NCI-H2081 (cell line): ENCODE data around the gene DNAJC6.
A peak's percentile ranks its signal among the peaks of the same experiment; 100 is the strongest.

Experiments used
- DNase-seq, 2 experiments: peaks; one replicate each; lab custom pipeline; 2025; lab: John Stamatoyannopoulos, UW

DNAJC6 gene

GRCh38 chr1:65401612-65402011 lies 92.3 kb downstream of the DNAJC6 start:
- no peak for DNase-seq

GRCh38 chr1:65404941-65405340 lies 95.6 kb downstream of the DNAJC6 start:
- DNase-seq: no peak

GRCh38 chr1:65407877-65408276 lies 98.5 kb downstream of the DNAJC6 start:
- no peak for DNase-seq

- no peak for DNase-seq
These were observed 100.0 kb downstream of the DNAJC6 start for GRCh38 chr1:65409314-65409713.

- DNase-seq: no peak
These were observed 100.5 kb downstream of the DNAJC6 start for GRCh38 chr1:65409816-65410326.

GRCh38 chr1:65412256-65412983 lies 103.1 kb downstream of the DNAJC6 start:
- DNase-seq: no peak

- DNase-seq: no peak
These were observed 103.6 kb downstream of the DNAJC6 start for GRCh38 chr1:65412984-65413375.

- DNase-seq: no peak
These were observed 105.2 kb downstream of the DNAJC6 start for GRCh38 chr1:65414538-65414937.

GRCh38 chr1:65416767-65417166 lies 107.4 kb downstream of the DNAJC6 start:
- DNase-seq: no peak

- DNase-seq: no peak
These were observed 108.4 kb downstream of the DNAJC6 start for GRCh38 chr1:65417729-65418128.

- DNase-seq: no peak
These were observed 109.3 kb downstream of the DNAJC6 start for GRCh38 chr1:65418522-65419185.

GRCh38 chr1:65419681-65420589 lies 110.6 kb downstream of the DNAJC6 start:
- peak; percentile 93 to 97 for DNase-seq

GRCh38 chr1:65420590-65421350 lies 111.4 kb downstream of the DNAJC6 start, which contains the start of the genes LEPR and LEPROT:
LEPR (plus strand) TSS chr1:65420668; CDS start chr1:65565566, 144,898 bp downstream.
LEPROT (plus strand) TSS chr1:65420668; CDS start chr1:65420725, 57 bp downstream.
- DNase-seq: peak; percentile 93 to 97

- DNase-seq: no peak
These were observed 112.1 kb downstream of the DNAJC6 start for GRCh38 chr1:65421351-65422025.

GRCh38 chr1:65422241-65423203 lies 113.2 kb downstream of the DNAJC6 start:
- no peak for DNase-seq

GRCh38 chr1:65423884-65424572 lies 114.7 kb downstream of the DNAJC6 start:
- no peak for DNase-seq

- no peak for DNase-seq
These were observed 115.2 kb downstream of the DNAJC6 start for GRCh38 chr1:65424573-65424889.

GRCh38 chr1:65425006-65425405 lies 115.7 kb downstream of the DNAJC6 start:
- DNase-seq: no peak

- no peak for DNase-seq
These were observed 116.4 kb downstream of the DNAJC6 start for GRCh38 chr1:65425697-65426096.
